Measurements from ENCODE around the gene RTL9.

Gene RTL9

GRCh38 chrX:110407910-110408545 lies 49.4 kb downstream of the RTL9 start:
- peak in 1 of 4 experiments; percentile 0 for DNase-seq

Measured in activated naive CD4-positive, alpha-beta T cell (primary cell).